ENCODE data around the gene MUC12. TPM values are rescaled to one million over a fixed set of nuclear protein-coding genes. Genes with fewer than 3 reads are reported as not detected.
"Not testable (repeated sequence)": the region's sequence is repeated elsewhere in the genome, so short reads cannot be mapped to it uniquely, and the experiment has no call there.

Gene MUC12
- total and polyA plus RNA-seq, 2 of the 8 experiments (the other 6 are each of a cell fraction or from before 2014, with no cell fraction given) = 7.7 to 16.2 TPM

- TF ChIP-seq E2F6 (IDR thresholded peaks at IDR 0.05) (no peak), RNF2 (IDR thresholded peaks at IDR 0.05; ENCODE audit: borderline replicate concordance, low read depth, low read length, missing control alignments, poor library complexity, severe bottlenecking) (no peak), USF2 (IDR thresholded peaks at IDR 0.05; ENCODE audit: low read length) (no peak), CEBPB (IDR thresholded peaks at IDR 0.05; ENCODE audit: low read depth, low read length) (no peak), CHD1 (IDR thresholded peaks at IDR 0.05; ENCODE audit: low read depth, low read length) (no peak)
These were observed 22.3 kb downstream of the MUC12 start (continued) for GRCh38 chr7:100991631-100992030.

GRCh38 chr7:100992280-100992679 lies 22.9 kb downstream of the MUC12 start:
- not testable (repeated sequence) for H2BK120ac ChIP-seq (replicated peaks; ENCODE audit: low read depth, low read length); FAIRE-seq; H2BK5ac ChIP-seq (ENCODE audit: low read depth, low read length); H3K27ac ChIP-seq (ENCODE audit: low read depth, low read length); H3K9me3 ChIP-seq (ENCODE audit: insufficient read depth in 2 of 2, low read depth in 1 of 2, low read length in 1 of 2); H2AFZ ChIP-seq (ENCODE audit: low read length); H2BK20ac ChIP-seq (ENCODE audit: low read length); H3K4me1 ChIP-seq (replicated peaks in 1 of 4; ENCODE audit: control insufficient read depth in 3 of 4, insufficient read depth in 4 of 4, low read length in 3 of 4); H4K5ac ChIP-seq (ENCODE audit: insufficient read length, low read depth, low read length); H4K20me1 ChIP-seq (replicated peaks in 1 of 2; ENCODE audit: control insufficient read depth in 1 of 2, insufficient read depth in 2 of 2, low read length in 2 of 2); H3K23me2 ChIP-seq (ENCODE audit: low read depth, low read length); H3K4me3 ChIP-seq (ENCODE audit: extremely low read depth in 1 of 4, insufficient read depth in 2 of 4, low read depth in 3 of 4, low read length in 4 of 4); H3K4me2 ChIP-seq (ENCODE audit: insufficient read depth in 1 of 2, low read depth in 2 of 2, low read length in 2 of 2); H3K9ac ChIP-seq (replicated peaks in 1 of 4; ENCODE audit: extremely low read depth in 1 of 4, low read depth in 3 of 4, low read length in 3 of 4); H3K79me2 ChIP-seq (ENCODE audit: control insufficient read depth in 1 of 2, insufficient read depth in 2 of 2, low read length in 2 of 2); H2BK15ac ChIP-seq (ENCODE audit: low read length); H3K4ac ChIP-seq (replicated peaks; ENCODE audit: insufficient read length, low read depth, low read length); H4K8ac ChIP-seq (ENCODE audit: extremely low read depth, insufficient read depth, low read length); H2AK5ac ChIP-seq (ENCODE audit: low read depth, low read length); H2BK12ac ChIP-seq (ENCODE audit: low read depth, low read length); H3K27me3 ChIP-seq (replicated peaks in 1 of 4; ENCODE audit: control insufficient read depth in 3 of 4, extremely low read depth in 1 of 4, insufficient read depth in 3 of 4, low read length in 3 of 4); H3K14ac ChIP-seq (ENCODE audit: insufficient read length); H3K23ac ChIP-seq (ENCODE audit: insufficient read length); H3K36me3 ChIP-seq (ENCODE audit: control insufficient read depth in 2 of 4, insufficient read depth in 4 of 4, low read length in 3 of 4); H3K18ac ChIP-seq (ENCODE audit: extremely low read depth, low read length); H4K91ac ChIP-seq (replicated peaks; ENCODE audit: insufficient read length, low read length); DNase-seq (ENCODE audit: low read depth in 1 of 2, low spot score in 2 of 2); H3K56ac ChIP-seq (replicated peaks; ENCODE audit: insufficient read length, low read depth, low read length); H3K79me1 ChIP-seq (ENCODE audit: low read depth, low read length)
- WGBS, 2 experiments (ENCODE audit: extremely low coverage in 1 of 2, insufficient coverage in 1 of 2, insufficient read length in 1 of 2, insufficient replicate concordance in 2 of 2, low coverage in 1 of 2, low lambda C conversion rate in 2 of 2, missing lambda C conversion rate in 1 of 2) = 84% methylated on average over 11 of the region's 12 CpGs; no CpG with 5 or more reads in 1 of the 2 experiments
- POLR2A ChIA-PET (ENCODE audit: partially characterized antibody) = interaction anchor here (1.3 kb wide), 1 partner anchor 31 kb away, joined by 4 read pairs; no protein-coding TSS in a partner anchor
- CTCF ChIA-PET (ENCODE audit: partially characterized antibody) = interaction anchor here (1.4 kb wide), 2 partner anchors 27 to 66 kb away, joined by 5 to 12 read pairs; no protein-coding TSS in a partner anchor
